H4 (cell line): ENCODE data around the gene LBR. TPM values are rescaled to one million over a fixed set of nuclear protein-coding genes. Genes with fewer than 3 reads are reported as not detected.

Source experiments
- DNase-seq: peaks from one replicate; pipeline ENCODE4 v3.0.0-alpha.2; 2015; ENCODE audit warnings: low spot score
- total RNA-seq: library from RNA; depleted of rRNA; stranded (reverse); fragments of >200 nt; shearing (Covaris generic); gene quantifications from 2 replicates; pipeline ENCODE4 v1.2.3, GENCODE V29; 2014

The LBR gene
- total RNA-seq, 1 experiment from 2014 or later = 54.7 TPM

- DNase-seq = no peak
These were observed 18.7 kb upstream of the LBR start for GRCh38 chr1:225446595-225446960.

DNA sequence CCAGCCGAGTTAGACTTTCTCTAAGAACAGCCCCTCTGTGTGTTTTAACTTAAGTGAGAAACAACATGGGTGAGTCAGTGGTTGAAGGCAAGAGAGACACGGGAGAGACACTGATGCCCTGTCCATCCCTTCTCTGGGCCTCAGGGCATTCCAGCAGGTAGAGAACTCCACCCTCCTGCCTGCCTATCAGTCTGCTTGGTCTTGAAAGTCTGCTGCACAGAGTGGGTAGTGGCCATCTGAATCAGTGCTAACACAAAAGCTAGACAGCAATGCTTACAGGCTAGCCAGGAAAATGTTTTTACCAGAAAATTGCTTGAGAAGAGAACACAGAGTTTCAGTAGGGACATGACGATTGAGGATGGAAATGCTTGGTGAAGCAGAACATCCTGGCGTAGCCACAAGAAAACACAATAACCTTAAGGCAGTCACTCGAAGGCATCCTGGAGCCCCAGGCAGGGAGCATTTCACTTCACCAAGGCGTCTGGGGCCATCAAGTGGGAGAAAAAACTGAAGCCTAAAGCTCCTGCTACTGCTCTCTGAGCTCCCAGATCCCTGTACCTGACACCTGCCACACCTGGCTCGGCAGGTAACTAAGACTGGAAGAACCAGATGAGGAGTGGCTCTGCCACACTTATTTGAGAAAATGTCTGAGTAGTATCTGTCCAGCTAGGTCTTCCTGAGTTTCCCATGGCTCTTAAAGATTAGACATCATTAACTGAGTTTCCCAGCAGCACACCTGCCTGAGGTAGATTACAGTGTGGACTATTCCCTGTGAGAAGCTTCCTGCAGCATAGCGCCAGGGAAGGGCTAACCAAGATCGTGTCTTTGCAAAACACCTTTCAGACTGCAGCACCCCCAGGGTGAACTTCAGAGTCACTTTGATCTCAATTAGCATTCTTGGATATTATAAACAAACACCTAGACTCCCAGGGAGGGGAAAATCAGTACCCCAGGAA lies 18.1 kb upstream of the LBR start:
- DNase-seq = no peak

GRCh38 chr1:225442123-225442505 lies 14.3 kb upstream of the LBR start:
- DNase-seq = no peak

- DNase-seq = no peak
These were observed 13.7 kb upstream of the LBR start for GRCh38 chr1:225441314-225442122.

DNA sequence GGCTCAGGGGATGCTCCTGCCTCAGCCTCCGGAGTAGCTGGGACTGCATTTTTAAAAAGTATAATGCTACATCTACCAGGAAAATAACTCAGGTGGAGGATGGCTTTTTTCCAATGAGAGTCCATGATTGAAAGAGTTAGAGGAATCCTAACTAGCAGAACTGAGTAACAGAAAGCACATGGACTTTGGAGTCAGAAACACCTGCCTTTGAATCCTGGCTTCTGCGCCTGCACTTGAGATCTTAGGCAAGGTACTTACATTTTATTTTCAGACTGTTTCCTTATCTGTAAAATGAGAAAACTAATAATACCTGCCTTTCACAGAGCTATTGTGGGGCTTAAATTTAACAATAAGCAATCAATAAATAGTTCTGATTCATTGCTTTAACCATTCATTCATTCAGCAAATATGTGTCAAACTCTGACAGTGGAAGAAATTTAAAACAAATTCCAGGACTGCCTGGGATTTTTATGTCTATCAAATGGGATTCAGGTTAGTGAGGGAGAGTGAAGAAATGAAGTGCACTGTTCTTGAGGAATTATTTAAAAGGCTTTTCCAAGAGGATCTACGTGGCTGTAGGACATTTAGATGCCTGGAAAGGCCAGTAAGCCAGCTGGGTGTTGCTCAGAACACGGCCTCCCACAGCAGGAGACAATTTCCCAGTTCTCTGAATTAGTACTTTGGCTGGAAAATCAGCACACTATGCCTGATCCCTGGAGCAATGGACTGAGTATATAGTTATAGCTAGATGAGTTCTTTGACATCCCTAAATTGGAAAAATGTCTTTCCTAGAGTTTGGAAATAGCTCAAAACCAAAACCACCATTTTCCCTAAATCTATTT lies 12.8 kb upstream of the LBR start:
- no peak for DNase-seq

DNA sequence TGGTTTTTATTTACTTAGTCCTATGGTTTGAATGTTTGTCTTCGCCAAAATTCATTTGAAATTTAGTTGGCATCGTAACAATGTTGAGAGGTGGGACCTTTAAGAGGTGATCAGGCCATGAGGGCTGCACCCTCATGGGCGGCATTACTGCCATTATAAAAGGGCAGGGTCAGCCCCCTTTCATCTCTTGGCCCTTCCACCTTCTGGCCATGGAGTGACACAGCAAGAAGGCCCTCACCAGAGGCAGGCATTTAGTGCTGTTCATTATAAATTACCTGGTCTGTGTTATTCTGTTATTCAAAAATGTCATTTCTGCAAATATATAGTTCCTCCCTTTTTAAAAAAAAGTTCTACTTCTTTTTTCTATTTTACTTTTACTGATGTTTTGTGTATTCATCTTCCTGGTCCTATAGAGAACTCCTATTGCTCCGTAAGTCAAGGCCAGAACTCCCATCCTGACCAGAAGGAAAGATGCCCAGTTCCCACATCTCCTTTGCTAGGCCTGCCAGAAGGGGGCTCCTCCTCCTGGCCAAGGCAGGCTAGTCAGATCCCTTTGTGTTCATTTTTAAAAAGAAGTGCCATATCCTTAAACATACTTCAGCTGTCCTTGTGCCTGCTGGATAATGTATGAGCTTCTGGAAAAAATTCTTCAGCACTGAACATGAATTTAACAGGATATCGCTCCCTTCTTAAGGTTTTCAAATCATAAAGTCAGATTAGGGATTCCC lies 10.0 kb upstream of the LBR start:
- DNase-seq = peak; percentile 36

DNA sequence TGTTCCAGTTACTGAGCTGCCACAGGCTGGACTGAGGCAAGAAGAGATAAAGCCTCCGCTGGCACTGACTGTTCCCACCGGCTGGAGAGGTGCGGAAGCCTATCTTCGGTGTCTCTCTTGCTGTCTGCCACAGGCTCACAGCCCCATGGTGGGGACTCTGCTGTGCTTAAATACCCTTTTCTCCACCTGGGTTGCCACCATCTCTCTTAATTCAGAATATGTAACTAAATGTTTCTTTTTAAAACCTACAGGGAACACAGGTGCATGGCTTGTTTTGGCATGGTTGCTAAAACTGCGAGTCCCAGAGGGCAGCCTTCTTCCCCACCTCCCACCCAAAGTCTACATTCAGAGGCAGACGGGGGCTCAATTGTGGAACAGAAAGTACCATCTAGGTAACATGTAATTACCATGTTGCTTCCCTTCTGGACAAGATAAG lies 8.1 kb upstream of the LBR start:
- DNase-seq = no peak

DNA sequence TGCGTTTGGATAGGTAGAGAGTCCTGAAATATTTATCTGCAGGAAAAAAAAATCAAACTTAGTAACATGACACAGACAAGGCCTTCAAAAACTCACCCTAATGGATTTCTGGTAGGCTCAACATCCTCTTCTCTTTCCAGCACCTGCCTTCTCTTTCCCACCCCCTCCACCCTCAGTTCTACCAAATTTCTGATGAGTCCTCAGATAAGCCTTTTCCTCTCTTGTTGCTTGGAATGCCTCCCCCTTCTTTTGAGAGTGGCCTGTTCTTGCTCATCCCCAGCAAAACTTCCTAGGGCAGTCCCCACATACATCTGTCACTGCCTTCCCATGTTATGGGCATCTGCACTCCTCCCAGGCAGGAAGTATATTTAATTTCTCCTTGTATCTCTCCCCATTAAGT lies 7.6 kb upstream of the LBR start:
- no peak for DNase-seq

DNA sequence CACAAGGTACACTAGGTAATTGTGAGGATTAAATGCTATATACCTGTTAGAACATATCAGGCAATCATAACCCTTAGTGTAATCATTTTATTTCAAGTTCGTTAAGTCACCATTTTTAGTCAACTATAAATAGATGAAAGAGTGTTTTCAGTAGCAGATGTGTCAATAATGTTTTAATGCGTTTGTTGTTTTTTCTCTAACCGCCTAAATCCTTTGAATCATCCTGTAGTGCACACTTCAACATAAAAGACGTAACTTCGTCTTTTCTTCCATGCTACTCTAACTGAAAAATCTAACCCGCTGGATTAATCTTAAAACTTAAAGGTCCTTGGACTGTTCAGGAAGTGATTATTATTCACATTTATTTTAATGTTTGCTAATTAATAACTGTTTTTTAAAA lies 7.2 kb upstream of the LBR start:
- DNase-seq = no peak

DNA sequence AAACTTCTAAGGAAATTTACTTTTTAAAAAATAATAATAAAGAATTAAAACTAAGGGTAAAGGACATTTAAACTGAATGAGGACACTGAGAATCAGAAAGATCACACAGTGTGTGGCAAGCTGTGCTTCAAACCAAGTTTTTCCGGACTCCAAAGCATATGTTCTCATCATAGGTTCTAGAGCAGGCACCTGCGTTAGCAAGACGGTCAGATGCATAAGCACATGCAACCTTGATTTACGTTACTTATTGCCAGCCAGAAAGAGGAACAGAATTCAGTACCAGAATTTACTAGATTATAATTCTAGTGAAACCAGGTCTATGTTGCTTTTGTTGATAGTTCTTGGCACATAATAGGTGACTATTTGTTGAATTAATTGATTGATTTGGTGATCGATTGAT lies 6.2 kb upstream of the LBR start:
- DNase-seq = no peak

GRCh38 chr1:225431081-225431863 lies 3.4 kb upstream of the LBR start:
- DNase-seq = no peak

DNA sequence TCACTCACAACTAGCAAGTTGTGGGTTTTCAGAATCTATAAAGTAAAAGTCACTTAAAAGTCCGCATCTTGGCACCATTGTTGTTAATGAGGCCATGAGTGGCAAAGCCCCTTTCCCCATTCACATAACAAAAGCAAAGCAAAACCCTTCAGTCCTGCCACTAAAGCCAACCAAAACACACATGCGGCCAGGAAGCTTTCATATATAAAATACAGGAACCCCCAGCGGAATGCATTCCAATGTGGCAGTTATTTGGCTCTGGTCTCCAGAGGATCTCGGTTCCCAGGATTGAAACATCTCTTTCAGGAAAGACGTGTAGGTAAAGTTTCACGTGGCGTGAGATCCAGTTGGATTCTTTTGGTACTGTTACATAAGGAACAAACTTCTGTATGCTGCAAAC lies 2.5 kb upstream of the LBR start:
- no peak for DNase-seq

- DNase-seq = no peak
These were observed 1.1 kb upstream of the LBR start for GRCh38 chr1:225428881-225429455.

GRCh38 chr1:225428068-225428880 lies 436 bp upstream of the LBR start:
- peak; percentile 80 for DNase-seq

DNA sequence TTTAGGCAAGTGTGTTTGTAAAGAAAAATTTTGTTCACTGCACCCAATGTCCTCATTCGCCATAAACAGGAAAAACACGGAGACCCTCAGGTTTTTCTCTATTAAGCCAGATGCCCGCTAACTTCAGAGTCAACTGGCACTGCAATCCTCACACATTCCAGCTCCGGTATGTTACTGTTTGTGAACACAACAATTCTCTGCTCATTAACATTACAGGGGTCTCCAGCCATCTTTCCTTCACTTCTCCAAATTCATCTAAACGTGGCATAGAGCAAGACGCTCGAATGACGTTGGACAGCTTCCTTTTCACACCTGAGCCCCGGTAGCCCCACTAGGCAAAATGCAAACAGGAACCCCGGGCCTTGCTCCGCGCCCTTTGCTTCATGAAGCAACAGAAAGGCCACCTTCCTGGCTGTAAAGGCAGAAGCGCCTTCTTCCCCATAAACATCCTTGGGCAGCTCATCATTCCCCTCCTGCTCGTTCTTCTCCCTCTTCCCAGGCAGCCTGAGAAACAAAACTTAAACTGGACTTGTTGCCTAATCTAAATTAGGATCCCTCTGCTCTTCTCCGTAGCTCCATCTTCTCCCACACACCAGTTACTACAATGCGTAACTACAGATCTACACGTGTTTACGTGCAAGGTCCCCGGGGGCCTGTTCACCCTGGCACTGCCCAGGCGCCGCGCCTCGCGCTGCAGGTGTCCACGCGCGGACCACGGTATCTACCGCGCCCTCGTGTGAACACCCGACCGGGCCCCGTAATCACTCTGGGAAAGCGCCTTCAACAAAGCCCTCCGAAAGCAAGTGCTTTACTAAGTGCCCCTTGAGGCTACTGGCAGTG lies 1.2 kb downstream of the LBR start:
- no peak for DNase-seq

GRCh38 chr1:225425201-225425786 lies 2.5 kb downstream of the LBR start:
- peak; percentile 44 for DNase-seq

DNA sequence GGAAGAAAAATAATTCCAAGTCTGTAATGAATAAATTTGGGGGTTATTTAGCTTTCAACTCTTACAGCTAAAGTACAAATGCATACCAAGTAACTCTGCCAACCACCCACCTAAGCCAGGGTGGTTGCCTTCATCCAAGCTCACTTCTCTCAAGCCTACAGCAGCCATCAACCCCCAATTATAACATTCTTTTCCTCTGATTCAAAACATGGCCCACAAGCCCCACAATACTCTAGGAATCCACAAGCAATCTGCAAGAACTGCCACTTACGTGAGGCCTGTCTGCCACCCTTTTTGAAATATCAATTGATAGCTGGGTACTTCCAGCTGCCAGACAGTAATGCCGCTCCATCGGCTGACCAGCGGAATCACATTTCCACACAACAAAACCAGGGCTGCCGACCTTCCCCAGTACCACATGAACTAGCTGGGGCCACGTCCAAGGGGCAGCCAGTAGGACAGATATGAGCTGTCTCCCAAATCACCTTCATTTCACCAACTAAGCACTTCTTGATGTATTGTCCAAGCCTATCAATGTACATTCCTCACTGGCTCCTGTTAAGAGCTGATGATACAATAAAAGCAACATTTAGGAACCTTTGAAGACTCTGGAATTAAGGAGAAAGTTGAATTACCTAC lies 3.2 kb downstream of the LBR start:
- peak; percentile 28 for DNase-seq

GRCh38 chr1:225423518-225423855 lies 4.4 kb downstream of the LBR start:
- no peak for DNase-seq
